GM21367 (cell line): ENCODE results near the gene TMEM50A.
"Not testable (repeated sequence)": the region's sequence is repeated elsewhere in the genome, so short reads cannot be mapped to it uniquely, and the experiment has no call there.

Experiments used
- ATAC-seq: cut with Tn5 transposase; IDR thresholded peaks from one replicate; pipeline ENCODE4 v1.9.1; 2021; ENCODE audit not compliant: unreplicated experiment

Gene TMEM50A

GRCh38 chr1:25338188-25338981, at the start of gene TMEM50A:
TSS of gene TMEM50A (plus strand) at chr1:25338334. CDS start at chr1:25340487, 2,153 bp downstream.
- ATAC-seq = peak; percentile 63

GRCh38 chr1:25288573-25289101, 49.5 kb upstream of the TMEM50A start:
- not testable (repeated sequence) for ATAC-seq

- ATAC-seq = not testable (repeated sequence)
These were observed 48.1 kb upstream of the TMEM50A start for GRCh38 chr1:25290043-25290442.

- ATAC-seq = not testable (repeated sequence)
These were observed 44.7 kb upstream of the TMEM50A start for GRCh38 chr1:25293426-25293825.

GRCh38 chr1:25294889-25295826, 43.0 kb upstream of the TMEM50A start:
- not testable (repeated sequence) for ATAC-seq

GRCh38 chr1:25296501-25296900, 41.6 kb upstream of the TMEM50A start:
- not testable (repeated sequence) for ATAC-seq

GRCh38 chr1:25300729-25301128, 37.4 kb upstream of the TMEM50A start:
- not testable (repeated sequence) for ATAC-seq

GRCh38 chr1:25302330-25302729, 35.8 kb upstream of the TMEM50A start:
- not testable (repeated sequence) for ATAC-seq

GRCh38 chr1:25304936-25305335, 33.2 kb upstream of the TMEM50A start:
- not testable (repeated sequence) for ATAC-seq

GRCh38 chr1:25308168-25308567, 30.0 kb upstream of the TMEM50A start:
- ATAC-seq = not testable (repeated sequence)

GRCh38 chr1:25309085-25309484, 29.0 kb upstream of the TMEM50A start:
- not testable (repeated sequence) for ATAC-seq

- ATAC-seq = not testable (repeated sequence)
These were observed 28.6 kb upstream of the TMEM50A start for GRCh38 chr1:25309486-25309885.

- ATAC-seq = not testable (repeated sequence)
These were observed 25.2 kb upstream of the TMEM50A start for GRCh38 chr1:25312806-25313470.

- not testable (repeated sequence) for ATAC-seq
These were observed 17.7 kb upstream of the TMEM50A start for GRCh38 chr1:25320314-25320938.

- ATAC-seq = not testable (repeated sequence)
These were observed 16.0 kb upstream of the TMEM50A start for GRCh38 chr1:25322127-25322526.

- not testable (repeated sequence) for ATAC-seq
These were observed 13.7 kb upstream of the TMEM50A start for GRCh38 chr1:25324407-25324806.

- not testable (repeated sequence) for ATAC-seq
These were observed 10.0 kb upstream of the TMEM50A start for GRCh38 chr1:25327864-25328790.

- ATAC-seq = not testable (repeated sequence)
These were observed 9.3 kb upstream of the TMEM50A start for GRCh38 chr1:25328791-25329185.

- ATAC-seq = not testable (repeated sequence)
These were observed 8.8 kb upstream of the TMEM50A start for GRCh38 chr1:25329336-25329735.
